AG10803 (cell line): Measurements from ENCODE around the gene STAC2.
A peak's percentile ranks its signal among the peaks of the same experiment; 100 is the strongest.

Experiments
- DNase-seq: peaks from one replicate; pipeline ENCODE4 v3.0.0; 2010; ENCODE audit warnings: low read depth
- H3K4me3 ChIP-seq: 2 replicates; pipeline ENCODE4 v1.5.1; 2011; ENCODE audit warnings: mild to moderate bottlenecking, low read length, control low read depth
- CTCF ChIP-seq: conservative IDR thresholded peaks from 2 replicates; pipeline ENCODE4 v1.5.1; 2011; ENCODE audit warnings: mild to moderate bottlenecking, low read length, control low read depth, inconsistent platforms

STAC2 gene

DNA sequence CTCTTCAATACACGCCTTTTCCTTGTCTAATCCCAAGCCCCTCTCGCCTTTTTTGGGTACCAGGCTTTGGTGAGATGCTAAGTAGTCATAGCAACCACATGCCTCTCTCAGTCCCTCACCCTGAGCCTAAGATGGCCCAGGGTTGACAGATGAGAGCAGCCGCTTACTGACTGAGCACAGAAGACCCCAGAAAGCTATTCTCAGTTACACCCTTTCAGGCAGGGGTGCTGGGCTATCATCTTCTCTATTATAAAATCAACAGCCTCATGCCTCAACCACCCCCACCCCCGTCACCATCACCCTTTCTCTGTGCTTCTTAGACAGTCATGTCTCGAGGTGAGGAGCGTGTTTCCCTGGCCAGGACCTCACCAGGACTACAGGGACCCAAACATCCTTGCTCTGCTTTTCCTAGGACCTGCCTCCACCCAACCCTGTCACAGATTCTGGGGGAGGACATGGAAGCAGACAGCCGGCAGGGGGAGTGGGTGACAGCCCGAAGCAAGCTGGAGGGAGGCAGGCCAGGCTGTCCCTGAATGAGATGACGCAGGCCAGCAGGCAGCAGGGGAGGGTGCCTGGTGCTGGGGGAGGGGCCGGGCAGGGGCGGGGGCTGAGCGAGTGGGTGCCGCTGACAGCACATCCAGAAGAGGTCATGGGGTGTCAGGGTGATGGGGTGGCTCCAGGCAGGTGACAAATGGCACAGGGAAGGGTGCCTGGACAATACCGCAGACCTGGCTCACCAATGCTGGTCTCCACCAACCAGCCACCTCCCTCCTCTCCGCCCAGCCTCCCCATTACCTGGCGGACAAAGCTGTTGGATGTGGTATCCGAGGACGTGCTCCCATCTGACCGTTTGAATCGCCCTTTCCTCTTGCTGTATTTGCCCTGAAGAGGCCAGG lies 31.4 kb downstream of the STAC2 start:
- peak; percentile 68 for DNase-seq
- H3K4me3 ChIP-seq: peak overlapping the region; percentile 81
- peak; percentile 59 for TF ChIP-seq CTCF

DNA sequence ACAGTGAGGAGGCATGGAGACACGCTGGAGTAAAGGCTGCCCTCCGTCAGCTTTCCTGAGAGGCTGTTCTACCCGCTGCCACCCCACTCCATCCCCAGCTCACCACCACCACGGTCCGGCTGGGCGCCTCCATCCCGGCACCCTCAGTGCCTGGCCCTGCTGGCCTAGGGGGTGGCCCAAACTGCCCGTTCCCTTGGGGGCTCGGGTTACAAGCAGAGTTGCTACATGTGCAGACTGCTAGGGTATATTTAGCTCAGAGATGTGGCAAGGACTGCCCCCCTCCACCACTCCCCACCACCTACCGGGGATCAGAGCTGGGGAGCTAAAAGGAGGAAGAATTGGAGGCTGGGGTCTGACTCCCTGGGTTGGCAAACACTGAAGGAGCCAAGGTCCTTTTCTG lies 32.4 kb downstream of the STAC2 start:
- DNase-seq: no peak
- no peak for TF ChIP-seq CTCF
- H3K4me3 ChIP-seq: no peak overlapping the region

- no peak for DNase-seq
- H3K4me3 ChIP-seq: no peak overlapping the region
- TF ChIP-seq CTCF: no peak
Observed at GRCh38 chr17:39192901-39193300, 32.8 kb downstream of the STAC2 start.

- no peak for DNase-seq
- no peak for TF ChIP-seq CTCF
- H3K4me3 ChIP-seq: no peak overlapping the region
Observed at GRCh38 chr17:39191750-39192510, 33.8 kb downstream of the STAC2 start.

DNA sequence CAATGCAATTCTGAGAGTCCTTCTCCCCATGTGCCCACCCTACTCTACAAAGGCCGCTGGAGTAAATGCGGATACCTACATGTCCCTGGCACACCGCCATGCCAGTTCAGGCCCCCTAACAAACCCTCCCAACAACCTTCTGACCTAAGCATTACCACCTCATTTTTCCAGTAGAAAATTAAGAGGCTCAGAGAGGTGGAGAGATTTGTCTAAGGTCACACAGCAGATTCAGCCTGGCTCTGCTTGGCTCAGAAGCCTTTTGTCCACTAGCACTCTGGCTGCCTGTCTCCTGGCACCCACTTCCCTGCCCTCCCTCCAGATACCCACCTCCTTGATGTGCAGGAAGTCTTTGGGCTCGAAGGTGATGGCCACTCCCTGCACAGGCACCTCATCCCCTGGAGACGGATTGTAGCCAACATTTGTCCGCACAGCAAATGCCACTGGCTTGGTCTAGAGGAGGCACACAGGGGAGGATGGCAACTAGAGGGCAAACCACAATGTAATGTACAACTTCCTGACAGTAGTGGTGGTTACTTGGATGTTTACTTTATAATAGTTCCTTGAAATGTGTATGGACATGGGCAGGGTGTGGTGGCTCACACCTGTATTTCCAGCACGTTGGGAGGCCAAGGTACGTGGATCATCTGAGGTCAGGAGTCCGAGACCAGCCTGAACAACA lies 38.5 kb downstream of the STAC2 start:
- no peak for TF ChIP-seq CTCF
- H3K4me3 ChIP-seq: no peak overlapping the region
- no peak for DNase-seq

- DNase-seq: no peak
- H3K4me3 ChIP-seq: no peak overlapping the region
- no peak for TF ChIP-seq CTCF
Observed at GRCh38 chr17:39186481-39187002, 39.2 kb downstream of the STAC2 start.
